ENCODE measurements around the gene SOHLH2. TPM values are rescaled to one million over a fixed set of nuclear protein-coding genes. Genes with fewer than 3 reads are reported as not detected.

The SOHLH2 gene
- total RNA-seq, 2 experiments from 2014 or later: not detected

DNA sequence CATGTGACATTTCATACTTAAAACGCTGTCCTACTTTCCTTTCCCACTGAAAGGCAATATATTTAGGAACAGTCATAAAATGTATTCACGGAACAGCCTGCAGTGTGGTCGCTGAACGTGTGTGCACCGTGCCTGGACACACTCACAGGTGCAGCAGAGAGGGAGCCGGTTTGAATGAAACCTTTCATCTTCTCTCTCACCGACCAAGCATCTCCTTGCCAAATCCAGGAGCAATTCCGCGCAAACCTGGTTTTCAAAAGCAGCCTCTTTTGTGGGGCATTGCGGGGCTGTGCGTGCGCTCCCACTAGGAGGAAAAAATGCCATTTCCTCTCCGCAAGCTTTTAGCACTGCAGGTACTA, 84.2 kb downstream of the SOHLH2 start:
- Histone ChIP-seq H3K4me1 (ENCODE audit: insufficient read depth, low read length, poor library complexity, severe bottlenecking) (no peaks in the 10 kb centered on the region), H3K4me3 (ENCODE audit: low read depth, low read length, poor library complexity, severe bottlenecking) (no peak overlapping the region), H3K9me2 (ENCODE audit: insufficient read depth, low read length) (no peaks in the 10 kb centered on the region), H4K20me1 (ENCODE audit: insufficient read depth, low read length) (no peaks in the 10 kb centered on the region), H3K9me3 (ENCODE audit: low read length) (no peaks in the 10 kb centered on the region), H2AFZ (ENCODE audit: low read length) (no peak overlapping the region), H3K36me3 (ENCODE audit: insufficient read depth, low read length) (no peaks in the 10 kb centered on the region), H3K27ac (ENCODE audit: low read depth, low read length, poor library complexity, severe bottlenecking) (no peak overlapping the region), H3K79me2 (ENCODE audit: insufficient read depth, low read depth, low read length) (no peaks in the 10 kb centered on the region), H3K4me2 (ENCODE audit: low read length) (no peak overlapping the region)
- intact Hi-C loops (cut with micrococcal nuclease; ENCODE audit: unreplicated experiment): no loop called here
- ChIA-PET POLR2A (no interaction called here), CTCF (ENCODE audit: unreplicated experiment) (no interaction called here)
- no peak for TF ChIP-seq EZH2phosphoT487 (IDR thresholded peaks at IDR 0.05; ENCODE audit: borderline replicate concordance, low read depth, low read length)
- TF ChIP-seq, protein P1, sequence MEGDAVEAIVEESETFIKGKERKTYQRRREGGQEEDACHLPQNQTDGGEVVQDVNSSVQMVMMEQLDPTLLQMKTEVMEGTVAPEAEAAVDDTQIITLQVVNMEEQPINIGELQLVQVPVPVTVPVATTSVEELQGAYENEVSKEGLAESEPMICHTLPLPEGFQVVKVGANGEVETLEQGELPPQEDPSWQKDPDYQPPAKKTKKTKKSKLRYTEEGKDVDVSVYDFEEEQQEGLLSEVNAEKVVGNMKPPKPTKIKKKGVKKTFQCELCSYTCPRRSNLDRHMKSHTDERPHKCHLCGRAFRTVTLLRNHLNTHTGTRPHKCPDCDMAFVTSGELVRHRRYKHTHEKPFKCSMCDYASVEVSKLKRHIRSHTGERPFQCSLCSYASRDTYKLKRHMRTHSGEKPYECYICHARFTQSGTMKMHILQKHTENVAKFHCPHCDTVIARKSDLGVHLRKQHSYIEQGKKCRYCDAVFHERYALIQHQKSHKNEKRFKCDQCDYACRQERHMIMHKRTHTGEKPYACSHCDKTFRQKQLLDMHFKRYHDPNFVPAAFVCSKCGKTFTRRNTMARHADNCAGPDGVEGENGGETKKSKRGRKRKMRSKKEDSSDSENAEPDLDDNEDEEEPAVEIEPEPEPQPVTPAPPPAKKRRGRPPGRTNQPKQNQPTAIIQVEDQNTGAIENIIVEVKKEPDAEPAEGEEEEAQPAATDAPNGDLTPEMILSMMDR (conservative IDR thresholded peaks at IDR 0.05; ENCODE audit: low read length): no peak
- BruUV-seq (replicated peaks): no TSS peak
- no peak for DNase-seq (ENCODE audit: low spot score)

DNA sequence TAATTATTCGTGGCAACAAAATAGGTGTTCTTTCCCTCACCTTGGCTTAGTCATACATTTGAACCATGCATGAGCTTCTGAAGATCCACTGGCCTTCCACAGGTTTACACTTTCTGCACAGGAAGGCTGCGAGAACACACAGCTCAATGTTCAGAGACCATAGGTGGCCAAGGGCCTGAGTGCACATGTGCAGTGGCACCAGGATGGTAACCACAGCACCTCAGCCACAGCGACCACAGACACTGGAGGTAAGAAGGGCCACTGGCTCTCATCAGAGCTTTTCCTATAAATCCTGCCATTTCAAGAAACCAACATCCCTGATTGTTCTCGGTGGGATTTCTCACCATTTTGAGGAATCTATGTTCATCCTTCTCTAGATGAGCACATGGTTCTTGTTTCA, 84.8 kb downstream of the SOHLH2 start:
- H3K36me3 ChIP-seq (ENCODE audit: insufficient read depth, low read length): no peaks in the 10 kb centered on the region
- no peaks in the 10 kb centered on the region for H3K9me2 ChIP-seq (ENCODE audit: insufficient read depth, low read length)
- ChIA-PET CTCF (ENCODE audit: unreplicated experiment) (no interaction called here), POLR2A (interaction anchor here (0.7 kb wide), 1 partner anchor 23 kb away, joined by 3 read pairs; no protein-coding TSS in a partner anchor)
- H3K9me3 ChIP-seq (ENCODE audit: low read length): no peaks in the 10 kb centered on the region
- H2AFZ ChIP-seq (ENCODE audit: low read length): no peak overlapping the region
- intact Hi-C loops (cut with micrococcal nuclease; ENCODE audit: unreplicated experiment): no loop called here
- BruUV-seq (replicated peaks): no TSS peak
- H3K4me3 ChIP-seq (ENCODE audit: low read depth, low read length, poor library complexity, severe bottlenecking): no peak overlapping the region
- H4K20me1 ChIP-seq (ENCODE audit: insufficient read depth, low read length): no peaks in the 10 kb centered on the region
- H3K4me1 ChIP-seq (ENCODE audit: insufficient read depth, low read length, poor library complexity, severe bottlenecking): no peaks in the 10 kb centered on the region
- H3K27ac ChIP-seq (ENCODE audit: low read depth, low read length, poor library complexity, severe bottlenecking): no peak overlapping the region
- no peaks in the 10 kb centered on the region for H3K79me2 ChIP-seq (ENCODE audit: insufficient read depth, low read depth, low read length)
- no peak overlapping the region for H3K4me2 ChIP-seq (ENCODE audit: low read length)
- no peak for TF ChIP-seq EZH2phosphoT487 (IDR thresholded peaks at IDR 0.05; ENCODE audit: borderline replicate concordance, low read depth, low read length)
- TF ChIP-seq, protein P1 (conservative IDR thresholded peaks at IDR 0.05; ENCODE audit: low read length): no peak
- no peak for DNase-seq (ENCODE audit: low spot score)

DNA sequence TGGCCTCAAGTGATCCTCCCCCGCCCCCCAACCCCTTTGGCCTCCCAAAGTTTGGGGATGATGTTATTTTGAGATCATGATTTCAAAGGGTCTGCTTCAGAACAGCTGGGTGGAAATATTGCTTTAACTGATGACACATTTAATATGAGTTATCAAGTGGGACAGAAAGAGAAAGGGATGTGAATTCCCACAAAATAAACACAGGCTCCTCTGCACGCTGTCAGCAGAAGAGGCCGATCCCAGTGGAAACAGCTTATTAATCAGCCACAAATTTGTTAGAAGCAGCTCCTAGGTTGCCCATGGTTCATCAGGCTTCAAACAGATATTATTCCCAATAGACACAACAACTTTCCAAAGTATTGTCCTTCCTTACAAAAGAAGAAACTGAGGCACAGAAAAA, 87.9 kb downstream of the SOHLH2 start:
- no peak overlapping the region for H3K27ac ChIP-seq (ENCODE audit: low read depth, low read length, poor library complexity, severe bottlenecking)
- H2AFZ ChIP-seq (ENCODE audit: low read length): no peak overlapping the region
- H3K4me1 ChIP-seq (ENCODE audit: insufficient read depth, low read length, poor library complexity, severe bottlenecking): no peaks in the 10 kb centered on the region
- no peaks in the 10 kb centered on the region for H4K20me1 ChIP-seq (ENCODE audit: insufficient read depth, low read length)
- no peak overlapping the region for H3K4me2 ChIP-seq (ENCODE audit: low read length)
- H3K9me2 ChIP-seq (ENCODE audit: insufficient read depth, low read length): no peaks in the 10 kb centered on the region
- no peak for DNase-seq (ENCODE audit: low spot score)
- H3K79me2 ChIP-seq (ENCODE audit: insufficient read depth, low read depth, low read length): no peaks in the 10 kb centered on the region
- BruUV-seq (replicated peaks): no TSS peak
- no peaks in the 10 kb centered on the region for H3K36me3 ChIP-seq (ENCODE audit: insufficient read depth, low read length)
- no peaks in the 10 kb centered on the region for H3K9me3 ChIP-seq (ENCODE audit: low read length)
- no peak overlapping the region for H3K4me3 ChIP-seq (ENCODE audit: low read depth, low read length, poor library complexity, severe bottlenecking)
- ChIA-PET POLR2A (no interaction called here), CTCF (ENCODE audit: unreplicated experiment) (no interaction called here)
- TF ChIP-seq, protein P1 (conservative IDR thresholded peaks at IDR 0.05; ENCODE audit: low read length): no peak
- TF ChIP-seq EZH2phosphoT487 (IDR thresholded peaks at IDR 0.05; ENCODE audit: borderline replicate concordance, low read depth, low read length): no peak
- intact Hi-C loops (cut with micrococcal nuclease; ENCODE audit: unreplicated experiment): no loop called here
